ENCODE measurements around the gene TAB2. TPM values are rescaled to one million over a fixed set of nuclear protein-coding genes. Genes with fewer than 3 reads are reported as not detected.
A peak's percentile ranks its signal among the peaks of the same experiment; 100 is the strongest.

The TAB2 gene
- total and polyA plus RNA-seq, 2 donors (not counting 1 experiment from before 2014, with no cell fraction given): 31.6 to 88.5 TPM

GRCh38 chr6:149316108-149316727 lies 1.3 kb upstream of the TAB2 start:
- H3K4me1 Mint-ChIP-seq: peaks cover 22% of the 10 kb centered on the region
- ATAC-seq (ENCODE audit: low read depth): no peak
- H3K9me3 ChIP-seq (ENCODE audit: control extremely low read depth in 1 of 3, control insufficient read depth in 2 of 3, insufficient read depth in 1 of 3, low read length in 2 of 3): no peaks in the 10 kb centered on the region
- H2AFZ ChIP-seq (ENCODE audit: insufficient read depth, low read depth, low read length, poor library complexity, severe bottlenecking): peak overlapping the region; percentile 93
- peaks cover 42% of the 10 kb centered on the region for H3K79me2 ChIP-seq (ENCODE audit: control insufficient read depth, insufficient read depth, low read length)
- no peak for TF ChIP-seq CTCF (IDR thresholded peaks at IDR 0.05)
- TF ChIP-seq EZH2 (IDR thresholded peaks at IDR 0.05; ENCODE audit: borderline replicate concordance, insufficient read depth, low read depth, low read length, poor library complexity, severe bottlenecking): no peak
- no peaks in the 10 kb centered on the region for H3K27me3 ChIP-seq (replicated peaks in 1 of 4; ENCODE audit: control extremely low read depth in 1 of 4, control insufficient read depth in 3 of 4, insufficient read depth in 4 of 4, low read length in 3 of 4)
- H3K27me3 Mint-ChIP-seq: no peaks in the 10 kb centered on the region
- H3K4me1 ChIP-seq (ENCODE audit: control insufficient read depth in 2 of 2, insufficient read depth in 2 of 2, low read length in 2 of 2): peaks cover 14 to 27% of the 10 kb centered on the region in 2 donors
- H3K4me3 ChIP-seq (ENCODE audit: control extremely low read depth in 1 of 5, extremely low read depth in 1 of 5, insufficient read depth in 1 of 5, low read depth in 2 of 5, low read length in 4 of 5): peak overlapping the region; percentile 77 to 91 (median 85)
- peak overlapping the region; percentile 86 for H3K27ac ChIP-seq (ENCODE audit: low read length in 2 of 2)
- H3K9ac ChIP-seq (ENCODE audit: low read length): peak overlapping the region; percentile 95
- no peaks in the 10 kb centered on the region for H3K9me3 Mint-ChIP-seq (ENCODE audit: insufficient read depth)
- H3K36me3 ChIP-seq (replicated peaks in 1 of 2; ENCODE audit: control extremely low read depth in 1 of 2, control insufficient read depth in 1 of 2, extremely low read depth in 1 of 2, insufficient read depth in 2 of 2, low read length in 1 of 2): no peaks in the 10 kb centered on the region
- intact Hi-C loops (cut with micrococcal nuclease): loop anchor here (2.0 to 5.0 kb wide), 4 partner anchors 43 to 401 kb away; partner anchors contain the start of genes LATS1 and PPIL4
- H3K27ac Mint-ChIP-seq: peak overlapping the region; percentile 88
- DNase-seq: no peak
- H3K4me2 ChIP-seq (replicated peaks; ENCODE audit: low read depth, low read length, poor library complexity, severe bottlenecking): peak overlapping the region; percentile 86
- H3K4me3 Mint-ChIP-seq: peak overlapping the region; percentile 88
- ChIA-PET CTCF (interaction anchor here (1.0 to 2.3 kb wide), 6 partner anchors 11 to 128 kb away, joined by 3 to 7 read pairs (median 4); no protein-coding TSS in a partner anchor), POLR2A (interaction anchor here (0.5 to 1.1 kb wide), 4 partner anchors 45 to 1528 kb away, joined by 3 to 7 read pairs (median 4); no protein-coding TSS in a partner anchor)
- WGBS (ENCODE audit: insufficient coverage): 0% methylated on average over 1 of the region's 7 CpGs
- H4K20me1 ChIP-seq (ENCODE audit: control insufficient read depth, insufficient read depth, low read length, poor library complexity, severe bottlenecking): peaks cover under 1% of the 10 kb centered on the region
